HG02938 (cell line): ENCODE data around the gene SLC27A4.

Experiments used
- ATAC-seq: cut with Tn5 transposase; IDR thresholded peaks from one replicate; pipeline ENCODE4 v1.9.1; 2021; ENCODE audit warnings: mild to moderate bottlenecking, moderate library complexity; ENCODE audit not compliant: unreplicated experiment

The SLC27A4 gene

GRCh38 chr9:128361986-128362646, 21.8 kb downstream of the SLC27A4 start:
- peak; percentile 59 for ATAC-seq

GRCh38 chr9:128362774-128363173, 22.4 kb downstream of the SLC27A4 start:
- no peak for ATAC-seq

GRCh38 chr9:128365525-128365924, 25.2 kb downstream of the SLC27A4 start:
- no peak for ATAC-seq

- ATAC-seq: no peak
Observed at GRCh38 chr9:128369024-128369706, 28.8 kb downstream of the SLC27A4 start.

DNA sequence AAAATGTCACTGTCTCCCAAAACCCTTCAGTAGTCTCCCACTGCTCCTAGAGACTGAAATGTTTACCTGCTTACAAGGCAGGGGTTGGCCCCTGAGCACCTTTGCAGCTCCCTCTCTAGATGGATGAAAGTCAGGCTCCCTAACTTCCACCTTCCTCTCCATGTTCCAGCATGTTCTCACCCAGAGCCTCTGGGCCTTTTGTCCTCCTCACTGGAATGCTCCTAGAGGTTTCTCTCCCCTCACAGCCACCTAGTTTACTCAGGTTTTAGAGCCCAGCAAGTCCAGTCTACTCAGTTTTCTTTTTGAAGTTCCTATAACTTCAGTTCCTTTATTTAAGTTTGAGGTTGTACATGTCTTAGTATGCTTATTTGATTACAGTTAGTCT, 30.0 kb downstream of the SLC27A4 start:
- ATAC-seq: no peak

GRCh38 chr9:128370752-128371629, 30.7 kb downstream of the SLC27A4 start, which contains the start of gene URM1:
URM1 (plus strand) TSS chr9:128371374; CDS start chr9:128371381, 7 bp downstream.
- ATAC-seq: peak; percentile 84

- no peak for ATAC-seq
Observed at GRCh38 chr9:128371630-128372117, 31.3 kb downstream of the SLC27A4 start.

DNA sequence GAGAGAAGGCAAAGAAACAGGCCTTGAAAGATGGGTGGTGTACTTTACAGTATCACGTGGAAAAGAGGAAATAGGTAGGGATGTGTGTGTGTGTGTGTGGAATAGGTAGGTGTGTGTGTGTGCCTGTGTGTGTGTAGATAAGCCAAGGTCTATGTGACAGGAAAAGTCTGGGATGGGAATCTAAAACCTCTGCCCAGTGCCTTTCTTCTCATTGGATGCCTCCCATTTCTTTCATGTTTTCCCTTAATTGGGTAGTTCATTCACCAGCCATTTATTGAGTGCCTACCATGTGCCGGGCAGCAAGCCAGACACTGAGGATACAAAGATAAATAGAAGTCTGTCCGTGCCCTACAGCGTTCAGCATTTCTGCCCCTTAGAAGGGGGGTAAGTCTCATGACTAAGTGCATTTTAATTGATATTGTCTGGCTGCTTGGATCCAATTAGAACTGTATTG, 31.9 kb downstream of the SLC27A4 start:
- no peak for ATAC-seq

- ATAC-seq: no peak
Observed at GRCh38 chr9:128372784-128373183, 32.5 kb downstream of the SLC27A4 start.

- no peak for ATAC-seq
Observed at GRCh38 chr9:128374221-128374675, 33.9 kb downstream of the SLC27A4 start.

DNA sequence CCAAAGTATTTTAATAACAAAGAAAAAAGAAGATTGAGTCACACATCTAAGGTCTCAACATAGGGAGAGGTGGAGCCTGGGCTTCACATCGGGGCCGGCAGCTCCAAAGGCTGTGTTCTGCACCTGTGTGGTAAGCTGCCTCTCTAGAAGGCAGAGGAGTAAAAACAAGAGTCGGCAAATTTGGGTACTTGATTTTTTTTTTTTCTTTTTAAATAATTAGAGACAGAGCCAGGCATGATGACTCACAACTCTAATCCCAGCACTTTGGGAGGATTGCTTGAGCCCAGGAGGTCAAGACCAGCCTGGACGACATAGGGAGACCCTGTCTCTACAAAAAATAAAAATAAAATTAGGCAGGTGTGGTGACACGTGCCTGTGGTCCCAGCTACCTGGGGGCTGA, 35.5 kb downstream of the SLC27A4 start:
- ATAC-seq: no peak

DNA sequence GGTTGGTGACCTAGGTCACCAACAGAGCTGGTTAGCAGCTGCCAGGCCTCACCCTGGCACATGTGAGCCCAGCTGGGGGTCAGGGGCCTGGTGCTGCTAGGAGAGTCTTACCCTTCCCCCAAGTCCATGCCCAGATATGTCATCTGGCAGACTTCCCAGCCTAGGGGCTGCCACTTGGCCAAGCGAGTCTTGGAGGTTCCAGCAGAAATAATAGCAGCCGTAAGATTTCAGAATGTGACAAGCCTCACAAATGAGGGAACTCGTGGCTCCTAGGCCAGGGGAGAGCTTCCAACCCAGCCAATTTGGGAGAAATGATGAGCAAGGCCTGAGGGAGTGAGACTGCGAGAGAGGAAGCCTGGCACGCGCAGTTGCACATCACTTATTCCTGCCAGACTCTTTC, 41.9 kb downstream of the SLC27A4 start:
- no peak for ATAC-seq

DNA sequence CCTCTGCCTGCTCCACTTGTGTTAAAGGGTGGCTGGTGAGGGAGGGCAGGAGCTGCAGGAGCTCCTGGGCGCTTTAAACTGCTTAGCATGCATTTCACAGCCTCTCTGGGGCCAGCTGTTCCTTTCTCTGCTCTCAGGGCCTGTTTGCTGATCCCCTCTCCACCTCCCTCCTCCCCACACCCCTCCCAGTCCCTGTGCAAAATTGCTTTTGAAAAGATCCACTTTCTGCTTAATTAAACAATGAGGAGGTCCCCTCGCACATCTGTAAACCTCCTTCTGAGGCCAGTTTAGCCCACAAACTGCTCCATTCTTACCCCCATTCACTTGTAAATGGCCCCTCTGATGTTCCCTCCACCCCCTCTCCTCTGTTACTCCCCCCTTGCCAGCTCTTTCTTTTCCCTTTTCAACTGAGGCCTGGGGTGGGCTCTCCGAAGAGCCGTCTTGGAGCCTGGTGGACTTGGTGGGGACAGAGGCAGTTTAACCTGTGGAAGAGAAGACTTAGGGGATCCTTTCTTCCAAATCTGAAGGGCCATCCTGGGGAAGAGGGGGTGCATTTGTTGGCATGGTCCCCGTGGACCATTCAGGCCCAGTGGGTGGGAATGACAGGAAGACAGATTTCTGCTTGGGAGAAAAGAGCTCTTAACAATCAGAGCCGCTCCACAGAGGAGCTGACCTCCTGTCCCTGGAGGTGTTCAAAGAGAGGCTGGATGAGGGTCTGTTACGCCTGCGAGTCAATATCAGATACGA, 42.9 kb downstream of the SLC27A4 start:
- no peak for ATAC-seq

DNA sequence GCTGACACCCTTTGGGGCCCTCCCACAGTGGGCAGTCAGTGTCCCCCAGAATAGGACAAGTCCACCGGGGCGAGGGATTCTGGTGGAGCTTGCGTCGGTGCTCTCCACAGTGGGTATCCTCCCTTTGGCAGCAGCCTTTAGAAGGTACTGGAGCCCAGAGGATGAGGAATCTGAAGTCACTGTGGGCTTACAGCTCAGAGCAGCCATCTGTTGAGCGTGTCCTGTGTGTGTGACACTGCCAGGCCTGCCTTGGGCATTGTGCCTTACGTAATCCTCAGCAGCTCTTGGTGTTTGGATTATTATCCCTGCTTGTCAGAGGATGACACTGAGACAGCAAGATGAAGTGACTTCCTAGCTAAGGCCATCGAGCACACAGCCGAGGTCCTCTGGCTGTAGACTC, 43.5 kb downstream of the SLC27A4 start:
- no peak for ATAC-seq

GRCh38 chr9:128384801-128385495, 44.6 kb downstream of the SLC27A4 start:
- no peak for ATAC-seq

- ATAC-seq: no peak
Observed at GRCh38 chr9:128385496-128386460, 45.5 kb downstream of the SLC27A4 start.

DNA sequence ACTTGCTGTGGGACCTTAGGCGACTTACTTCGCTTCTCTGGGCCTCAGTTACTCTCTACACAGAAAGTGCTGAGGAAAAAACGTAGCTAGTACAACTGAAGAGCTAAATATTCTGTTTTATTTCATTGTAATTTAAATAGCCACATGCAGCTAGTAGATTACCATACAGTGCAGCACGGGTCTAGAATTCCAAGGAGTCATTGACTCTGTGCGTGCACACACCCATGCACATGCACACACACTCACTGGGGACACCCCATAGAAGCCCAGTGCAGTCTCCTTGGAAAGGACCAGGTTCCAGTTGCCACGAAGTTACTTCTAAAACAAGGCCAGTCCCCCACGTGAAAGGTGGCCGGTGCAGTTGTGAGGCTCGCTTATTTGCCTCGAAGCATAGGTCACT, 47.8 kb downstream of the SLC27A4 start:
- ATAC-seq: no peak

- ATAC-seq: no peak
Observed at GRCh38 chr9:128389395-128390149, 49.2 kb downstream of the SLC27A4 start.
